Measurements from ENCODE around the gene OR51L1. TPM values are rescaled to one million over a fixed set of nuclear protein-coding genes. Genes with fewer than 3 reads are reported as not detected.

The OR51L1 gene, protein sequence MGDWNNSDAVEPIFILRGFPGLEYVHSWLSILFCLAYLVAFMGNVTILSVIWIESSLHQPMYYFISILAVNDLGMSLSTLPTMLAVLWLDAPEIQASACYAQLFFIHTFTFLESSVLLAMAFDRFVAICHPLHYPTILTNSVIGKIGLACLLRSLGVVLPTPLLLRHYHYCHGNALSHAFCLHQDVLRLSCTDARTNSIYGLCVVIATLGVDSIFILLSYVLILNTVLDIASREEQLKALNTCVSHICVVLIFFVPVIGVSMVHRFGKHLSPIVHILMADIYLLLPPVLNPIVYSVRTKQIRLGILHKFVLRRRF
- total RNA-seq = not detected in 2 replicates

GRCh38 chr11:4994551-4994950, at the start of gene OR51L1:
Gene OR51L1, plus strand, starts transcription at chr11:4994851. Its CDS starts 4,132 bp downstream, at chr11:4998983.

DNA sequence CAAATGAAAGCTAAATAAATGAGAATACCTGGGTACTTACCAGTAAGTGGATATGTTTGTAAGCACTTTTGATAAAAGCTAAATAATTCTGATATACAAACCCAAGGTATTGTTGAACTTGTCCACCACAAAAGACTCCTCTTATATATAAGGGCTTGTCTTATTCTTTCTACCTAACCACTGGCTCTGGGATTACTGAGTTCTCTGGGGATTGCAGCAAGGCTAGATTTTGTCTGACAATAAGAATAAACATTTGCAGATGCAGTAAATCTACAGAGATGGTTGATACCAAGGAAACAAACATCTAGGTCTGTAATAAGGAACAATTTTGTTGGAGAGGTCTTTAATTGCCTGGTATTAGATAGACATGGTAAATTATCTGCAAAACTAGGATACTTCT, 47.1 kb upstream of the OR51L1 start, which contains the start of gene OR51A4:
TSS of gene OR51A4 (minus strand) at position 101 of the 400 bp plus-strand sequence. CDS start 505 bp downstream, outside the sequence.

GRCh38 chr11:4955613-4956012, 39.0 kb upstream of the OR51L1 start, which contains the start of gene OR51A2:
Gene OR51A2, minus strand, starts transcription at chr11:4955713. Its CDS starts 0 bp downstream, at chr11:4955713.

DNA sequence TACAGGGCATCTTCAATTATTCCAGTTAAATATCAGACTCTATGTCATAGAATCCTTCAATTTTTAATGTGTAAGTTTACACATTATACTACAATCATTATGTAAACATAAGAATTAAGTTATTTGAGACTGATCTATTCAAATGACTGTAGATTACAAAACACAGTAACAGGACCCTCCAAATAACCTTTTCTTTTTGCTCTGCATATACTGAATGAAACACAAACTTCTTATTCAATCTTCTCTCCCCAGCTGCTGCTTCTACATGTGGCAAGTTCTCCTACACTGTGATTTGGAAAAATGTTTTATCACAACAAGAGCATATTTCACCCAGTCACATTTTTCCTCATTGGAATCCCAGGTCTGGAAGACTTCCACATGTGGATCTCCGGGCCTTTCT, 51.6 kb downstream of the OR51L1 start, which contains the start of gene OR52J3:
TSS of gene OR52J3 (plus strand) at position 301 of the 400 bp plus-strand sequence. CDS start at position 301, 0 bp downstream.

Other genes starting within 250 kb of the OR51L1 start
- not detected in 2 replicates for gene OR51F1, start 224.9 kb upstream of the OR51L1 start, total RNA-seq
- not detected in 2 replicates for gene OR52R1, start 190.5 kb upstream of the OR51L1 start, total RNA-seq
- gene OR51F2, start 173.5 kb upstream of the OR51L1 start, total RNA-seq = not detected in 2 replicates
- not detected in 2 replicates for gene OR51S1, start 145.6 kb upstream of the OR51L1 start, total RNA-seq
- not detected in 2 replicates for gene OR51T1, start 113.0 kb upstream of the OR51L1 start, total RNA-seq
- not detected in 2 replicates for gene OR51A7, start 91.1 kb upstream of the OR51L1 start, total RNA-seq
- gene OR51G2, start 75.5 kb upstream of the OR51L1 start, total RNA-seq = not detected in 2 replicates
- gene OR51G1, start 70.5 kb upstream of the OR51L1 start, total RNA-seq = not detected in 2 replicates
- gene OR51A4, start 47.2 kb upstream of the OR51L1 start, total RNA-seq = not detected in 2 replicates
- not detected in 2 replicates for gene OR51A2, start 39.1 kb upstream of the OR51L1 start, total RNA-seq
- not detected in 2 replicates for gene OR52J3, start 51.7 kb downstream of the OR51L1 start, total RNA-seq
- gene OR52E2, start 64.8 kb downstream of the OR51L1 start, total RNA-seq = not detected in 2 replicates
- gene OR52E1, start 74.7 kb downstream of the OR51L1 start, total RNA-seq = not detected in 2 replicates
- not detected in 2 replicates for gene OR52A5, start 143.5 kb downstream of the OR51L1 start, total RNA-seq
- not detected in 2 replicates for gene OR52A1, start 159.9 kb downstream of the OR51L1 start, total RNA-seq
- gene OR51V1, start 205.8 kb downstream of the OR51L1 start, total RNA-seq = not detected in 2 replicates
- not detected in 2 replicates for gene HBB, start 232.2 kb downstream of the OR51L1 start, total RNA-seq
- gene HBD, start 239.6 kb downstream of the OR51L1 start, total RNA-seq = not detected in 2 replicates